GM12878 (cell line): ENCODE results near the gene RPS27L. TPM values are rescaled to one million over a fixed set of nuclear protein-coding genes. Genes with fewer than 3 reads are reported as not detected.

Experiments
- ATAC-seq: fragments of 200-7000 bp; cut with Tn5 transposase; 3 replicates; pipeline ENCODE4 v1.9.1; 2020; ENCODE audit warnings: mild to moderate bottlenecking, moderate library complexity
- BruUV-seq: library from RNA; stranded (reverse); fragments of 400-500 nt; replicated peaks from 2 replicates; lab custom pipeline; 2021; lab: Mats Ljungman, UMichigan
- CTCF ChIA-PET: fragments of 300-600 bp; sonication (Branson Sonifier 250); formaldehyde crosslinking; extraction: SDS; loops from one replicate; lab custom pipeline; 2021; ENCODE audit warnings: inconsistent platforms; lab: Yijun Ruan, JAX
- POLR2A ChIA-PET: fragments of 350-600 bp; formaldehyde crosslinking; extraction: SDS; loops from one replicate; lab custom pipeline; 2021; ENCODE audit warnings: inconsistent platforms; lab: Charles Lee
- RAD21 ChIA-PET: fragments of 300-600 bp; sonication (Branson Sonifier 250); formaldehyde crosslinking; loops from one replicate; lab custom pipeline; 2023; ENCODE audit warnings: antibody characterized with exemption; ENCODE audit not compliant: unreplicated experiment; lab: Charles Lee
- SMC1A ChIA-PET: fragments of 300-600 bp; sonication (Branson Sonifier 250); formaldehyde crosslinking; loops from one replicate; lab custom pipeline; 2023; ENCODE audit not compliant: unreplicated experiment, uncharacterized antibody; lab: Charles Lee
- DNase-seq: peaks from one replicate; pipeline ENCODE4 v3.0.0-alpha.2; 2011; ENCODE audit warnings: low read depth, low spot score
- FAIRE-seq: peaks from 3 replicates; lab custom pipeline; 2011; peaks lifted over from hg19 to GRCh38; lab: Jason Lieb, UNC
- H2AFZ ChIP-seq: 2 replicates; pipeline ENCODE4 v1.6.0; 2011; ENCODE audit warnings: low read depth, low read length, control low read depth; ENCODE audit not compliant: control insufficient read depth
- H3K27ac ChIP-seq: 2 replicates; pipeline ENCODE4 v1.5.1; 2011; ENCODE audit warnings: control low read depth; ENCODE audit not compliant: control insufficient read depth, insufficient read depth
- H3K27me3 ChIP-seq, 2 experiments: replicated peaks in 1 of 2; 2 replicates each; pipeline versions ENCODE4 v1.6.0 to v1.6.1; 2011; ENCODE audit warnings: low read length in 1 of 2; ENCODE audit not compliant: control insufficient read depth in 2 of 2, insufficient read depth in 2 of 2
- H3K36me3 ChIP-seq, 2 experiments: 2 replicates each; pipeline ENCODE4 v1.5.1; 2011; ENCODE audit warnings: low read length in 1 of 2; ENCODE audit not compliant: control insufficient read depth in 2 of 2, insufficient read depth in 2 of 2
- H3K4me1 ChIP-seq: 2 replicates; pipeline ENCODE4 v1.6.1; 2011; ENCODE audit warnings: mild to moderate bottlenecking, low read length, moderate library complexity, mixed read lengths; ENCODE audit not compliant: control insufficient read depth, insufficient read depth
- H3K4me2 ChIP-seq: 2 replicates; pipeline ENCODE4 v1.6.0; 2011; ENCODE audit warnings: control low read depth; ENCODE audit not compliant: control insufficient read depth, insufficient read depth
- H3K4me3 ChIP-seq: fragments of 200-600 bp; sonication (generic); 2 replicates; pipeline ENCODE4 v1.5.1; 2016
- H3K79me2 ChIP-seq: 2 replicates; pipeline ENCODE4 v1.6.0; 2011; ENCODE audit warnings: low read length; ENCODE audit not compliant: control insufficient read depth, insufficient read depth
- H3K9ac ChIP-seq: 2 replicates; pipeline ENCODE4 v1.8.0; 2011; ENCODE audit warnings: low read length, control low read depth, mixed read lengths; ENCODE audit not compliant: control insufficient read depth, insufficient read depth
- H3K9me3 ChIP-seq: replicated peaks from 3 replicates; pipeline ENCODE4 v1.5.1; 2011; ENCODE audit warnings: mild to moderate bottlenecking, low read length; ENCODE audit not compliant: control insufficient read depth, insufficient read depth
- H4K20me1 ChIP-seq: 2 replicates; pipeline ENCODE4 v1.6.0; 2011; ENCODE audit not compliant: control insufficient read depth, insufficient read depth
- CHD1 ChIP-seq: IDR thresholded peaks from 2 replicates; pipeline ENCODE4 v1.6.1; 2012; ENCODE audit warnings: low read depth, low read length, improper control_type of control experiment
- CREB1 ChIP-seq: IDR thresholded peaks from 2 replicates; pipeline ENCODE4 v1.6.1; 2012; ENCODE audit warnings: low read depth, mild to moderate bottlenecking, inconsistent platforms
- ETV6 ChIP-seq, 2 experiments: fragments of 450-650 bp in 1 of 2; IDR thresholded peaks in 1 of 2; conservative IDR thresholded peaks in 1 of 2; 2 replicates each; pipeline ENCODE4 v1.6.1; 2014; ENCODE audit warnings: antibody characterized with exemption in 1 of 2, borderline replicate concordance in 1 of 2, low read depth in 1 of 2, mild to moderate bottlenecking in 1 of 2, moderate library complexity in 1 of 2
- HDAC6 ChIP-seq: fragments of 200-600 bp; sonication (generic); IDR thresholded peaks from one replicate; pipeline ENCODE4 v1.8.0; 2017; ENCODE audit warnings: antibody characterized with exemption; ENCODE audit not compliant: unreplicated experiment
- MTA2 ChIP-seq: fragments of 450-650 bp; IDR thresholded peaks from 2 replicates; pipeline ENCODE4 v1.6.1; 2016; ENCODE audit warnings: low read depth, mild to moderate bottlenecking, moderate library complexity
- NFYB ChIP-seq: IDR thresholded peaks from 2 replicates; pipeline ENCODE4 v1.6.1; 2011; ENCODE audit warnings: low read depth, mild to moderate bottlenecking, low read length, improper control_type of control experiment, moderate library complexity; ENCODE audit not compliant: insufficient read depth
- NR2C2 ChIP-seq: IDR thresholded peaks from 2 replicates; pipeline ENCODE4 v1.6.1; 2011; ENCODE audit warnings: borderline replicate concordance, low read depth; ENCODE audit not compliant: control insufficient read depth, insufficient read length
- NR2F1 ChIP-seq: fragments of 450-650 bp; conservative IDR thresholded peaks from 2 replicates; pipeline ENCODE4 v1.6.1; 2017; ENCODE audit warnings: mild to moderate bottlenecking
- PAX5 ChIP-seq: IDR thresholded peaks from 2 replicates; pipeline ENCODE4 v1.6.1; 2011; ENCODE audit warnings: low read depth, low read length, borderline replicate concordance
- POLR2AphosphoS5 ChIP-seq: IDR thresholded peaks from 2 replicates; pipeline ENCODE4 v1.6.1; 2011; ENCODE audit warnings: mild to moderate bottlenecking, low read length, inconsistent platforms
- SKIL ChIP-seq: fragments of 450-650 bp; IDR thresholded peaks from 2 replicates; pipeline ENCODE4 v1.6.1; 2017; ENCODE audit warnings: mild to moderate bottlenecking, low read depth, inconsistent platforms; ENCODE audit not compliant: poor library complexity, severe bottlenecking
- SMAD5 ChIP-seq: IDR thresholded peaks from 2 replicates; pipeline ENCODE4 v1.6.1; 2016; ENCODE audit warnings: antibody characterized with exemption, low read depth
- SMC3 ChIP-seq: IDR thresholded peaks from 2 replicates; pipeline ENCODE4 v1.6.1; 2011; ENCODE audit warnings: low read length, improper control_type of control experiment, borderline replicate concordance
- SREBF1 ChIP-seq: IDR thresholded peaks from 2 replicates; pipeline ENCODE4 v1.6.1; 2012; ENCODE audit warnings: mild to moderate bottlenecking, low read length
- WGBS: methylation state at CpG from one replicate; pipeline ENCODE4 v1.1.6; 2016; ENCODE audit warnings: low lambda C conversion rate; ENCODE audit not compliant: insufficient replicate concordance, insufficient coverage; ENCODE audit errors: missing lambda C conversion rate; 5-methylcytosine and 5-hydroxymethylcytosine counted together
- in situ Hi-C: fragments of 300-500 bp; cut with MboI; formaldehyde crosslinking; loops from 9 replicates; pipeline ENCODE4 v1.14.3; 2018; ENCODE audit warnings: mixed read lengths
- intact Hi-C: fragments of 100-400 bp; cut with micrococcal nuclease; formaldehyde crosslinking; loops from one replicate; pipeline ENCODE4 v1.14.2; 2022; ENCODE audit not compliant: unreplicated experiment
- polyA plus RNA-seq, 11 experiments: library from polyadenylated mRNA; depleted of rRNA in 4 of 11; unstranded in 6 of 11; stranded (reverse) in 5 of 11; fragments of >200 nt; fragmentation: Nextera tagmentation in 4 of 11; fragmentation: Illumina TruSeq in 1 of 11; extraction: Ambion mirVana in 4 of 11; extraction: Trizol in 1 of 11; gene quantifications; 1 replicate in 1 of 11; 2 replicates in 10 of 11; pipeline versions ENCODE4 v1.2.1 to v1.2.3, GENCODE V29; 2011 to 2016; ENCODE audit warnings: inconsistent platforms in 2 of 11, missing spikeins in 2 of 11, low read depth in 1 of 11
- total RNA-seq, 4 experiments: library from RNA; depleted of rRNA in 3 of 4; stranded (reverse); fragments of >200 nt in 3 of 4; fragmentation: Illumina TruSeq in 1 of 4; extraction: Trizol in 1 of 4; gene quantifications; 2 replicates each; pipeline versions ENCODE4 v1.2.1 to v1.2.3, GENCODE V29; 2013 to 2021

Gene RPS27L
- total and polyA plus RNA-seq, 10 of the 15 experiments (the other 5 are each of a cell fraction or from before 2014, with no cell fraction given): 133 to 970 (median 220) TPM

GRCh38 chr15:63124506-63124905 is 32.8 kb downstream of the RPS27L start:
- ChIA-PET RAD21 (no interaction called here), SMC1A (interaction anchor here (1.0 kb wide), 1 partner anchor 9 kb away, joined by 3 read pairs; no protein-coding TSS in a partner anchor), POLR2A (no interaction called here), CTCF (interaction anchor here (0.6 to 1.3 kb wide), 2 partner anchors 76 to 277 kb away, joined by 3 to 4 read pairs; no protein-coding TSS in a partner anchor)
- peaks cover 11% of the 10 kb centered on the region; the same call in 2 of the 3 replicates for H3K9me3 ChIP-seq
- in situ Hi-C loops: no loop called here
- no TSS peak for BruUV-seq
- no peak for FAIRE-seq
- WGBS: 97% methylated on average over 9 of the region's 9 CpGs
- no peak overlapping the region for H3K4me3 ChIP-seq
- H3K79me2 ChIP-seq: peaks cover 6% of the 10 kb centered on the region
- DNase-seq: no peak
- no peak overlapping the region for H3K4me2 ChIP-seq
- H4K20me1 ChIP-seq: no peaks in the 10 kb centered on the region
- H3K9ac ChIP-seq: no peak overlapping the region
- H3K4me1 ChIP-seq: no peaks in the 10 kb centered on the region
- intact Hi-C loops: loop anchor here (5.0 kb wide), 1 partner anchor 33 kb away; the partner anchor contains the start of gene RPS27L
- H2AFZ ChIP-seq: no peak overlapping the region
- no peak for ATAC-seq
- no peak overlapping the region for H3K27ac ChIP-seq
- TF ChIP-seq NR2C2 (no peak), CHD1 (no peak), SKIL (no peak), POLR2AphosphoS5 (no peak), PAX5 (no peak), HDAC6 (no peak), NR2F1 (no peak), CREB1 (no peak), NFYB (no peak), ETV6 (conservative IDR thresholded peaks at IDR 0.05 in 1 of 2, IDR thresholded peaks at IDR 0.05 in 1 of 2; ENCODE audit: borderline replicate concordance in 1 of 2, low read depth in 1 of 2) (no peak), MTA2 (no peak), SMC3 (no peak), SREBF1 (no peak), SMAD5 (no peak)
- H3K27me3 ChIP-seq: no peaks in the 10 kb centered on the region
- H3K36me3 ChIP-seq: no peaks in the 10 kb centered on the region; a peak in 2 of 4 replicates
